SK-N-SH (cell line): ENCODE data around the gene RPL4. TPM values are rescaled to one million over a fixed set of nuclear protein-coding genes. Genes with fewer than 3 reads are reported as not detected.

Experiments used
- CTCF ChIA-PET: fragments of 300-600, 350-600 bp; formaldehyde crosslinking; extraction: SDS; loops from one replicate; lab custom pipeline; 2021; lab: Yijun Ruan, JAX
- POLR2A ChIA-PET: fragments of 350-600 bp; sonication (Branson Sonifier 250); formaldehyde crosslinking; extraction: SDS; loops from one replicate; lab custom pipeline; 2020; ENCODE audit warnings: antibody characterized with exemption, inconsistent platforms; lab: Yijun Ruan, JAX
- DNase-seq: peaks from one replicate; pipeline ENCODE4 v3.0.0; 2012
- H2AFZ ChIP-seq: fragments of 200-600 bp; sonication (generic); 2 replicates; pipeline ENCODE4 v1.8.1; 2016; ENCODE audit warnings: antibody characterized with exemption, mild to moderate bottlenecking, low read depth
- H3F3A ChIP-seq: fragments of 200-600 bp; sonication (generic); replicated peaks from 2 replicates; pipeline ENCODE3; 2016; ENCODE audit warnings: antibody characterized with exemption, mild to moderate bottlenecking; ENCODE audit not compliant: insufficient read depth
- H3K27ac ChIP-seq, 2 experiments: fragments of 200-500 bp in 1 of 2; fragments of 200-600 bp in 1 of 2; sonication (Bioruptor generic) in 1 of 2; sonication (generic), shearing (Covaris generic) in 1 of 2; 2 replicates each; pipeline versions ENCODE4 v1.5.1 to v1.6.1; 2014 to 2016; ENCODE audit warnings: low read depth in 2 of 2, inconsistent platforms in 1 of 2, low read length in 1 of 2, mild to moderate bottlenecking in 1 of 2, mixed read lengths in 1 of 2
- H3K27me3 ChIP-seq: fragments of 200-600 bp; sonication (generic), shearing (Covaris generic); 2 replicates; pipeline ENCODE4 v1.6.1; 2016; ENCODE audit warnings: mixed run types; ENCODE audit not compliant: insufficient read depth
- H3K36me3 ChIP-seq, 2 experiments: fragments of 200-500 bp in 1 of 2; fragments of 200-600 bp in 1 of 2; sonication (Bioruptor generic) in 1 of 2; sonication (generic) in 1 of 2; replicated peaks in 1 of 2; 2 replicates each; pipeline versions ENCODE3 to v1.5.1; 2014 to 2016; ENCODE audit warnings: low read length in 1 of 2, mild to moderate bottlenecking in 1 of 2; ENCODE audit not compliant: insufficient read depth in 2 of 2, control insufficient read depth in 1 of 2
- H3K4me1 ChIP-seq, 2 experiments: fragments of 200-500 bp in 1 of 2; fragments of 200-600 bp in 1 of 2; sonication (Bioruptor generic) in 1 of 2; sonication (generic), shearing (Covaris generic) in 1 of 2; 2 replicates each; pipeline versions ENCODE4 v1.5.1 to v1.6.1; 2014 to 2016; ENCODE audit warnings: low read depth in 1 of 2, low read length in 1 of 2, mixed run types in 1 of 2; ENCODE audit not compliant: insufficient read depth in 2 of 2, control insufficient read depth in 1 of 2
- H3K4me2 ChIP-seq: fragments of 200-600 bp; sonication (generic), shearing (Covaris generic); 2 replicates; pipeline ENCODE4 v1.6.1; 2017; ENCODE audit warnings: mixed run types
- H3K4me3 ChIP-seq, 2 experiments: fragments of 200-500 bp in 1 of 2; fragments of 200-600 bp in 1 of 2; sonication (Bioruptor generic) in 1 of 2; sonication (generic), shearing (Covaris generic) in 1 of 2; 2 replicates each; pipeline versions ENCODE4 v1.5.1 to v1.8.1; 2014 to 2016; ENCODE audit warnings: low read depth in 2 of 2, inconsistent platforms in 1 of 2, low read length in 1 of 2, mild to moderate bottlenecking in 1 of 2, mixed read lengths in 1 of 2, moderate library complexity in 1 of 2
- H3K79me2 ChIP-seq: fragments of 200-600 bp; sonication (generic); 2 replicates; pipeline ENCODE4 v1.8.1; 2017; ENCODE audit warnings: mild to moderate bottlenecking; ENCODE audit not compliant: insufficient read depth
- H3K9ac ChIP-seq: fragments of 200-600 bp; sonication (generic); 2 replicates; pipeline ENCODE4 v1.6.1; 2017; ENCODE audit warnings: mixed run types
- H3K9me2 ChIP-seq: fragments of 200-600 bp; sonication (generic); 2 replicates; pipeline ENCODE4 v1.6.1; 2017; ENCODE audit warnings: mixed run types
- H3K9me3 ChIP-seq: fragments of 200-600 bp; sonication (generic); 2 replicates; pipeline ENCODE4 v1.6.1; 2017; ENCODE audit warnings: mixed run types, mild to moderate bottlenecking, moderate library complexity
- H4K20me1 ChIP-seq: fragments of 200-600 bp; sonication (generic); 2 replicates; pipeline ENCODE4 v1.6.1; 2017; ENCODE audit warnings: mild to moderate bottlenecking, mixed run types; ENCODE audit not compliant: insufficient read depth
- CHD2 ChIP-seq: fragments of 150-350 bp; IDR thresholded peaks from 2 replicates; pipeline ENCODE4 v1.6.1; 2018; ENCODE audit warnings: low read length; ENCODE audit not compliant: partially characterized antibody
- CTCF ChIP-seq: fragments of 200-600 bp; sonication (generic); IDR thresholded peaks from 2 replicates; pipeline ENCODE4 v1.6.1; 2017; ENCODE audit warnings: antibody characterized with exemption, mild to moderate bottlenecking, moderate library complexity
- ELF1 ChIP-seq: IDR thresholded peaks from 2 replicates; pipeline ENCODE4 v1.4.0; 2012
- EP300 ChIP-seq, 2 experiments: IDR thresholded peaks; 2 replicates each; pipeline versions ENCODE4 v1.4.0 to v1.6.1; 2012; ENCODE audit warnings: borderline replicate concordance in 1 of 2, low read depth in 1 of 2, low read length in 1 of 2
- EZH2phosphoT487 ChIP-seq: fragments of 200-600 bp; sonication (generic); IDR thresholded peaks from 2 replicates; pipeline ENCODE4 v1.6.1; 2017; ENCODE audit warnings: low read depth, mixed run types, mild to moderate bottlenecking, antibody characterized with exemption, moderate library complexity, borderline replicate concordance
- FOXJ3 ChIP-seq: sonication (generic); formaldehyde crosslinking; IDR thresholded peaks from 2 replicates; pipeline ENCODE4 v1.5.1; 2020; ENCODE audit warnings: mild to moderate bottlenecking, missing genetic modification reagents
- FOXM1 ChIP-seq: IDR thresholded peaks from 2 replicates; pipeline ENCODE4 v1.4.0; 2012; ENCODE audit warnings: low read depth, mild to moderate bottlenecking
- GABPA ChIP-seq: IDR thresholded peaks from 2 replicates; pipeline ENCODE4 v1.4.0; 2012; ENCODE audit warnings: low read depth, mild to moderate bottlenecking
- JUND ChIP-seq: IDR thresholded peaks from 2 replicates; pipeline ENCODE4 v1.4.0; 2012
- NRF1 ChIP-seq: IDR thresholded peaks from 2 replicates; pipeline ENCODE4 v1.6.1; 2012; ENCODE audit warnings: low read depth, mild to moderate bottlenecking, low read length
- POLR2AphosphoS5 ChIP-seq: IDR thresholded peaks from 2 replicates; pipeline ENCODE4 v1.6.1; 2012; ENCODE audit warnings: low read depth, low read length
- RAD21 ChIP-seq: IDR thresholded peaks from 2 replicates; pipeline ENCODE4 v1.6.1; 2012; ENCODE audit warnings: mild to moderate bottlenecking, low read length
- RFX5 ChIP-seq: IDR thresholded peaks from 2 replicates; pipeline ENCODE4 v1.6.1; 2012; ENCODE audit warnings: mild to moderate bottlenecking, improper control_type of control experiment, low read length
- RXRA ChIP-seq: IDR thresholded peaks from 2 replicates; pipeline ENCODE4 v1.4.0; 2012; ENCODE audit warnings: low read depth, mild to moderate bottlenecking, borderline replicate concordance
- SIN3A ChIP-seq: IDR thresholded peaks from 2 replicates; pipeline ENCODE4 v1.6.1; 2012; ENCODE audit warnings: low read depth, mild to moderate bottlenecking, low read length, moderate library complexity, borderline replicate concordance
- TAF1 ChIP-seq: IDR thresholded peaks from 2 replicates; pipeline ENCODE4 v1.6.1; 2012; ENCODE audit warnings: low read depth, mild to moderate bottlenecking, low read length, moderate library complexity, borderline replicate concordance
- TCF12 ChIP-seq: IDR thresholded peaks from 2 replicates; pipeline ENCODE4 v1.4.0; 2012
- TEAD4 ChIP-seq: IDR thresholded peaks from 2 replicates; pipeline ENCODE4 v1.4.0; 2012; ENCODE audit warnings: mild to moderate bottlenecking, borderline replicate concordance; ENCODE audit not compliant: insufficient read depth
- USF1 ChIP-seq: IDR thresholded peaks from 2 replicates; pipeline ENCODE4 v1.4.0; 2012; ENCODE audit warnings: low read depth, borderline replicate concordance
- YY1 ChIP-seq: IDR thresholded peaks from 2 replicates; pipeline ENCODE4 v1.4.0; 2012; ENCODE audit warnings: low read depth, mild to moderate bottlenecking
- WGBS: methylation state at CpG from one replicate; pipeline ENCODE4 v1.1.6; 2017; ENCODE audit warnings: low lambda C conversion rate; 5-methylcytosine and 5-hydroxymethylcytosine counted together
- polyA plus RNA-seq, 3 experiments: library from polyadenylated mRNA; depleted of rRNA; stranded (reverse); fragments of >200 nt; gene quantifications; 2 replicates each; pipeline ENCODE4 v1.2.3, GENCODE V29; 2012

Gene RPL4
- polyA plus RNA-seq, 1 of the 3 experiments (the other 2 are of a cell fraction): 3,177 TPM

DNA sequence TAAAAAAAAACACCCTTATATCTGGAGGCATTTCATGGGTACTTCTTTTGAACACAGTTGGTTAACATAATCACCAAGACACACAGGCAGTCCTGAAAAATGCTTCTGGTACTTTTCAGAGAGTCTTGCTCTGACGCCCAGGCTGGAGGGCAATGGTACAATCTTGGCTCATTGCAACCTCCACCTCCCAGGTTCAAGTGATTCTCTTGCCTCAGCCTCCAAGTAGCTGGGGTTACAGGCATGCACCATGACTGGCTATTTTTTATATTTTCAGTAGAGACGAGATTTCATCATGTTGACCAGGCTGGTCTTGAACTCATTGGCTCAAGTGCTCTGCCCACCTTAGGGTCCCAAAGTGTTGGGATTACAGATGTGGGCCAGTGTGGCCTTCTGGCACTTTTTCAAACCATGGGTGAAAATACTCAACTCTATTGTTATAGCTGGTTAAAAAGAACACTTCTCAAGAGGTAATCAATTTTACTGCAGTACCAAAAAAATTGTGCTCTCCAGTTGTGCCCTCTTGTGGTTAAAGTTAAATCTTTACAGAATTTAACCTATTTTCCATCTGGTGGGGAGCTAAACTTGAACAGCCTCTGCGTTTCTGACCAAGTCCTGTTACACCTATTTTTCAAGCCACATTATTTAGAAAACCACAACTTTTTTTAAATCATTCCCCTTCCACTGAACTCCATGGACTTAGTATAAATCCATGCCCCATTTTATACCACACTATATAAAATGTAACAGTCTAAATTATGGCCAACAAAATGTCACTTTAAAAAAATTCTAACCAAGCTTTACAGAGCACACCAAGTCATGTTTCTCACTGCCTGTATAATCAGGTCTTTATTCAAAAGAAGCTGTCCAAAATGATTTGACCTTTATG is 5.9 kb downstream of the RPL4 start:
- H4K20me1 ChIP-seq: peaks cover 58% of the 10 kb centered on the region
- POLR2A ChIA-PET: interaction anchor here (3.7 kb wide), 1 partner anchor 112 kb away, joined by 21 read pairs; the partner anchor contains the start of gene MAP2K1

DNA sequence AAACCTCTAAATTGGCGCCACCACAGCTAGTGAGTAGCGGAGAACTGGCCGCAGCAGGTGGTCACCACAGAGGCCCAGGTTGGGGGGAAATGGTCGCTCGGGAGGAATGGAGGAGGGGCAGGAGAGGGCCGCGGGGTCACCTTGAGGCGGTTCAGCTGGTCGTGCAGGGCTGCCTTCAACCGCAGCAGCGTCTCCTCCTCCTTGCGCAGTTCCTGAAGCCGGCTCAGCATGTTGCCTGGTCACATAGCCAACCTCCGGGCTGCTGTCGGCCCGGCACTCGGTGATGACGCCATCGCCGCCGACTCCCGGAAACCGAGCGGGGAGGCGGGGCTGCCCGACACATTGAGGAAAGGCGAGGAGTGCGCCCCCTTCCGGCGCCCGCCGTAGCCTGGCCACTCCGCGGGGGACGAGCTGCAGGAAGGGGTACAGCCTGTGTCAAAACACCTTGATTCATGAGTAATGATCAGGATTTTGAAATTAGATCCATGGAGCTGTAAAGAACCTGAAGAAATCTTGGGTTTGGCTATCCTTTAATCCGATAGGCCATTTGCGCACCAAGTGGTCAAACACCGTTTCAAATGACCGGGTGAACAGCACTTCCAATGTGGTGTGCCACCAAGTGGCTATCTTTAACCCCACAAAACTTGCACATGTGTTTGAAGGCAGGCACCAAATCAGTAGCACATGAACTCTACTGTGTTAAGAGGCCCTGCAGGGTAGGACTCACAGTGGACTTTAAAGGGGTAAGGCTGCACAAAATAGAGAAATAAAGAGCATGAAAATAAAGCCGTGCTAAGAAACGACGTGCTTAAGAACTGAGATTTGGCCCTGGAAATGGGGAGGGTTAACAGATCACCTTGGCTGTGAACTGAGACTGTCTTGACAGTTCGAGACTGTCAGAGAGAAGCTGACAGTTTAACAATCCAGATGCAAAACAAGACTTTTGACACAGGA is 6.9 kb downstream of the RPL4 start, which contains the start of gene SNAPC5:
SNAPC5 (minus strand) TSS at position 261 of the 954 bp plus-strand sequence; CDS start at position 230, 31 bp downstream.
- H3K9me2 ChIP-seq: no peaks in the 10 kb centered on the region
- peaks cover 49% of the 10 kb centered on the region for H4K20me1 ChIP-seq
- peak within 1 kb of the TSS; percentile 88 for H2AFZ ChIP-seq
- peak within 1 kb of the TSS; percentile 95 for H3K4me2 ChIP-seq
- peak within 1 kb of the TSS; percentile 91 to 97 for H3K4me3 ChIP-seq
- ChIA-PET POLR2A (interaction anchor here (0.5 to 3.7 kb wide), 5 partner anchors 10 to 207 kb away, joined by 3 to 21 read pairs (median 4); partner anchors contain the start of gene MAP2K1), CTCF (interaction anchor here (0.6 to 5.7 kb wide), 53 partner anchors 8 to 628 kb away, joined by 3 to 51 read pairs (median 4); partner anchors contain the start of genes DIS3L, MAP2K1, RPL4 and TIPIN)
- 8% methylated on average over 36 of the region's 43 CpGs for WGBS
- H3K4me1 ChIP-seq: peaks cover 0 to 17% of the 10 kb centered on the region in 2 experiments; a peak in 2 of 4 replicates
- peak within 1 kb of the TSS; percentile 65 to 66 for H3K27ac ChIP-seq
- H3K9ac ChIP-seq: peak within 1 kb of the TSS; percentile 84
- no peaks in the 10 kb centered on the region for H3K27me3 ChIP-seq
- peak; percentile 93 for DNase-seq
- no peaks in the 10 kb centered on the region for H3K9me3 ChIP-seq
- peaks cover 46% of the 10 kb centered on the region for H3K79me2 ChIP-seq
- peaks cover 67 to 76% of the 10 kb centered on the region in 2 experiments for H3K36me3 ChIP-seq
- peaks cover 51% of the 10 kb centered on the region for H3F3A ChIP-seq
- TF ChIP-seq TEAD4: no peak
- no peak for TF ChIP-seq EZH2phosphoT487
- TF ChIP-seq JUND: peak; percentile 45
- TF ChIP-seq EP300 (IDR thresholded peaks at IDR 0.05; ENCODE audit: borderline replicate concordance in 1 of 2, low read depth in 1 of 2, low read length in 1 of 2): no peak; a peak in 1 of 4 replicates
- TF ChIP-seq SIN3A: peak; percentile 98; the same call in 1 of the 2 replicates
- TF ChIP-seq RXRA: no peak
- TF ChIP-seq TCF12: no peak; the same call in none of the 2 replicates
- peak; percentile 77 for TF ChIP-seq GABPA
- TF ChIP-seq ELF1: peak; percentile 94
- no peak for TF ChIP-seq RFX5
- no peak; the same call in 1 of the 2 replicates for TF ChIP-seq USF1
- peak; percentile 59; the same call in 1 of the 2 replicates for TF ChIP-seq TAF1
- TF ChIP-seq NRF1: 0 out of 2 replicates have a peak, but pooled peaks have one; percentile 23
- peak; percentile 97 for TF ChIP-seq POLR2AphosphoS5
- TF ChIP-seq CHD2: peak; percentile 80

More for the DNA sequence above, 5.9 kb downstream of the RPL4 start:
- Histone ChIP-seq H3K4me1 (peaks cover 0 to 19% of the 10 kb centered on the region in 2 experiments; a peak in 2 of 4 replicates), H2AFZ (no peak overlapping the region), H3K36me3 (peaks cover 70 to 74% of the 10 kb centered on the region in 2 experiments), H3K4me3 (no peak overlapping the region), H3K79me2 (peaks cover 54% of the 10 kb centered on the region), H3K27ac (peak overlapping the region in 1 of 2 experiments; percentile 66; a peak in 2 of 4 replicates), H3K9me3 (no peaks in the 10 kb centered on the region), H3K9ac (no peak overlapping the region), H3K4me2 (no peak overlapping the region; the same call in 1 of the 2 replicates), H3K9me2 (no peaks in the 10 kb centered on the region), H3K27me3 (no peaks in the 10 kb centered on the region), H3F3A (peaks cover 53% of the 10 kb centered on the region)
- TF ChIP-seq YY1 (no peak), CTCF (peak; percentile 64), FOXM1 (no peak), RAD21 (peak; percentile 32; the same call in 1 of the 2 replicates), FOXJ3 (CRISPR knock-in tag) (no peak), SIN3A (no peak)
- 62% methylated on average over 3 of the region's 3 CpGs for WGBS
- peak; percentile 34 for DNase-seq
- CTCF ChIA-PET: interaction anchor here (0.6 to 5.7 kb wide), 38 partner anchors 7 to 582 kb away, joined by 3 to 51 read pairs (median 3); partner anchors contain the start of genes DIS3L, MAP2K1, RPL4 and ZWILCH
